Mesendoderm (in vitro differentiated cells): ENCODE measurements around the gene ZC3H4.

Experiments used
- DNase-seq: peaks from one replicate; pipeline ENCODE4 v3.0.0; 2013
- H2AK5ac ChIP-seq: 2 replicates; pipeline ENCODE4 v1.6.1; 2013; ENCODE audit warnings: low read length, inconsistent platforms
- H2BK120ac ChIP-seq: 2 replicates; pipeline ENCODE4 v1.6.1; 2013; ENCODE audit warnings: low read depth, mild to moderate bottlenecking, low read length, moderate library complexity, mixed read lengths
- H2BK15ac ChIP-seq: replicated peaks from 2 replicates; pipeline ENCODE4 v1.6.1; 2013; ENCODE audit warnings: low read depth, mild to moderate bottlenecking, moderate library complexity
- H2BK5ac ChIP-seq: 2 replicates; pipeline ENCODE4 v1.6.1; 2013; ENCODE audit warnings: low read length, inconsistent platforms
- H3K18ac ChIP-seq: 2 replicates; pipeline ENCODE4 v1.6.1; 2013; ENCODE audit warnings: mild to moderate bottlenecking, low read length, mixed read lengths
- H3K23ac ChIP-seq: one replicate; pipeline ENCODE4 v1.6.1; 2013; ENCODE audit warnings: low read length
- H3K27ac ChIP-seq: 2 replicates; pipeline ENCODE4 v1.5.1; 2013; ENCODE audit warnings: low read depth, mild to moderate bottlenecking, inconsistent platforms, low read length, moderate library complexity
- H3K27me3 ChIP-seq: 2 replicates; pipeline ENCODE4 v1.6.1; 2013; ENCODE audit warnings: low read length, control low read depth, mild to moderate bottlenecking, inconsistent platforms; ENCODE audit not compliant: insufficient read depth, poor library complexity
- H3K36me3 ChIP-seq: 2 replicates; pipeline ENCODE4 v1.6.1; 2013; ENCODE audit warnings: low read length, inconsistent platforms; ENCODE audit not compliant: control insufficient read depth, insufficient read depth
- H3K4ac ChIP-seq: one replicate; pipeline ENCODE4 v1.6.1; 2013; ENCODE audit warnings: low read depth, mild to moderate bottlenecking, low read length, moderate library complexity
- H3K4me1 ChIP-seq: 2 replicates; pipeline ENCODE4 v1.6.1; 2013; ENCODE audit warnings: low read depth, low read length, inconsistent platforms; ENCODE audit not compliant: control insufficient read depth
- H3K4me2 ChIP-seq: 2 replicates; pipeline ENCODE4 v1.6.1; 2013; ENCODE audit warnings: low read length
- H3K4me3 ChIP-seq: 2 replicates; pipeline ENCODE4 v1.5.1; 2013; ENCODE audit warnings: mild to moderate bottlenecking, low read length
- H3K56ac ChIP-seq: one replicate; pipeline ENCODE4 v1.6.1; 2013; ENCODE audit warnings: low read length
- H3K79me1 ChIP-seq: 2 replicates; pipeline ENCODE4 v1.6.1; 2013; ENCODE audit warnings: low read length, inconsistent platforms
- H3K79me2 ChIP-seq: 2 replicates; pipeline ENCODE4 v1.6.1; 2013; ENCODE audit warnings: mild to moderate bottlenecking, low read length; ENCODE audit not compliant: control insufficient read depth, insufficient read depth
- H3K9ac ChIP-seq: 2 replicates; pipeline ENCODE4 v1.6.1; 2013; ENCODE audit warnings: low read length, inconsistent platforms
- H4K5ac ChIP-seq: one replicate; pipeline ENCODE4 v1.6.1; 2013; ENCODE audit warnings: low read length
- H4K8ac ChIP-seq: one replicate; pipeline ENCODE4 v1.6.1; 2013; ENCODE audit warnings: low read depth, mild to moderate bottlenecking, control low read depth, low read length, moderate library complexity
- WGBS: extraction: QIAGEN DNeasy Blood & Tissue Kit; methylation state at CpG from one replicate; pipeline ENCODE4 v1.1.7; 2013; ENCODE audit warnings: low lambda C conversion rate, missing lambda C conversion rate; ENCODE audit not compliant: insufficient coverage; ENCODE audit errors: extremely low coverage; 5-methylcytosine and 5-hydroxymethylcytosine counted together

Gene ZC3H4

DNA sequence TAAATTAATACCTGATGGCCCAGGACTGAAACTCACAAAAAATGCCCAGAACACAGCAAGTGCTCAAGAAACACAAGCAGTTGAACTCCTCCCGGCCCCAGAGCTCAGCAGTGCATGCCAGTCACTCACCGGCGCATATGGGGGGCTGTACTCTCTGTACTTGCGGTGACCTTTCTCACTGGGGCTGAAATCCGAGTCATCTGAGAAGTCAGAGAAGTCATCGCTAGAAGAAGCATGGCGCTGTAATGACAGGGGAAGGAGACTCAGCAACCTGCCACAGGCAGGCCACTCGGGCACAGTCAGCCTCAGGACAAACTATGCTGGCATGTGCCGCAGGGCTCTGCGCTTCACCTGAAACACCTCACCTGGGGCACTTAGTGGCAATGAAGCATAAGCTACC is 19.7 kb downstream of the ZC3H4 start:
- no peak overlapping the region for H3K23ac ChIP-seq
- DNase-seq, result no peak
- no peaks in the 10 kb centered on the region for H3K27me3 ChIP-seq
- no peak overlapping the region for H3K9ac ChIP-seq
- H4K5ac ChIP-seq, result no peak overlapping the region
- no CpG with 5 or more reads among the region's 10 CpGs for WGBS
- no peaks in the 10 kb centered on the region for H3K4me1 ChIP-seq
- H2BK120ac ChIP-seq, result no peak overlapping the region
- peaks cover 35% of the 10 kb centered on the region for H3K79me2 ChIP-seq
- H2BK15ac ChIP-seq, result no peak overlapping the region
- H3K27ac ChIP-seq, result no peak overlapping the region
- H3K36me3 ChIP-seq, result peaks cover 4% of the 10 kb centered on the region
- no peak overlapping the region for H3K56ac ChIP-seq
- peaks cover 10% of the 10 kb centered on the region for H3K79me1 ChIP-seq
- H3K4me3 ChIP-seq, result no peak overlapping the region
- no peak overlapping the region for H2AK5ac ChIP-seq
- no peak overlapping the region for H3K4me2 ChIP-seq
- no peak overlapping the region for H3K4ac ChIP-seq
- H4K8ac ChIP-seq, result no peak overlapping the region
- no peak overlapping the region for H2BK5ac ChIP-seq
- H3K18ac ChIP-seq, result no peak overlapping the region

DNA sequence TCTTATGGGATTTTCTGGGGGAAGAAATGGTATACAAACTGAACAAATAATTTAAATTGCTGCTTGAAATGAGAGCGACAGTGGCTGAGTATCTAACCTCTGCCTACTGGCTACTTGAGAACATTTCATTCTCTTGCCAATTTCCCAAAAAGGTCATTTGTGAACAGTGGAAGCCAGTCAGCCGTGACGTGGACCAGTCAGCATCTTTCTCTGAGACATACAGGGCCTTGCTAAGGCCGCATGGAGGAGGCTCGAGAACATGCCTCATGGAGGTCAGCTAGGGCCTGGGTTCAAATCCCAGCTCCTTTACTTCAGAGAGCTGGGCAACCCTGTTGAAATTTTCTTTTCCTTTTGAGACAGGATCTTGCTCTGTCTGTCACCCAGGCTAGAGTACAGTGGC is 20.3 kb downstream of the ZC3H4 start:
- H3K79me1 ChIP-seq, result peaks cover 8% of the 10 kb centered on the region
- no peak overlapping the region for H2AK5ac ChIP-seq
- no peaks in the 10 kb centered on the region for H3K27me3 ChIP-seq
- WGBS, result no CpG with 5 or more reads among the region's 5 CpGs
- no peak overlapping the region for H3K18ac ChIP-seq
- peaks cover 4% of the 10 kb centered on the region for H3K36me3 ChIP-seq
- H3K79me2 ChIP-seq, result peaks cover 31% of the 10 kb centered on the region
- H3K4me2 ChIP-seq, result no peak overlapping the region
- no peaks in the 10 kb centered on the region for H3K4me1 ChIP-seq
- no peak overlapping the region for H4K5ac ChIP-seq
- H4K8ac ChIP-seq, result no peak overlapping the region
- no peak overlapping the region for H3K23ac ChIP-seq
- no peak overlapping the region for H2BK120ac ChIP-seq
- H3K27ac ChIP-seq, result no peak overlapping the region
- no peak overlapping the region for H3K9ac ChIP-seq
- H3K56ac ChIP-seq, result no peak overlapping the region
- no peak overlapping the region for H3K4ac ChIP-seq
- DNase-seq, result no peak
- H2BK15ac ChIP-seq, result no peak overlapping the region
- no peak overlapping the region for H3K4me3 ChIP-seq
- no peak overlapping the region for H2BK5ac ChIP-seq

DNA sequence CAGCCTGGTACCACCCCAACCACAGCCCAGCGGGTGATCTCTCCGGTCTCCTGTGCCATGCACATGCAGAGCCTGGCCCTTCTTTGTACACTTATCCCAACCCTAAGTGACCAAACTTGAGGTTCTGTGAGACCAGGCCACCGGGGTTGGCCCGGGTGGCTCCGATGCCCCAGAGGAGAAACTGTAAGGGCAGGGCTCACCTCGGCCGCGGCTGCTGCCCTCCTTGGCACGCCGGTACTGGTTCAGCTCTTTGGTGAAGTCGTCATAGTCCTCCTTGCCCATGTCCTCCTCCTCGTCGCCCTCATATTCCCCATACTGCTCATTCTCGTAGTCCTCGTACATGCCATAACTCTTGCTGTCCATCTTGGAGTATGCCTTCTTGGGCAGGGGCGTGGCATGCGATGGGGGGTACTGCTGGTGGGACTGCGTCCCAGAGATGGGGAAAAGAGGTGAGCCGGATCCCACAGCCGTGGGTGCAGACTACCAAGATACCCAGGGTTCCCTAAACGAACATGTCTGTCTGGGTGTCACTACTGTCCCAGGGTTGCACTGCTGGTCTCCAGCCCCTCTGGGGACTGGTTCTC is 23.7 kb downstream of the ZC3H4 start:
- no peak overlapping the region for H3K4me2 ChIP-seq
- H4K8ac ChIP-seq, result no peak overlapping the region
- peaks cover under 1% of the 10 kb centered on the region for H3K79me1 ChIP-seq
- H3K36me3 ChIP-seq, result peaks cover 10% of the 10 kb centered on the region
- no peak overlapping the region for H4K5ac ChIP-seq
- no peak overlapping the region for H3K27ac ChIP-seq
- H3K79me2 ChIP-seq, result peaks cover 1% of the 10 kb centered on the region
- H3K4ac ChIP-seq, result no peak overlapping the region
- no peak overlapping the region for H2BK120ac ChIP-seq
- no peak overlapping the region for H3K9ac ChIP-seq
- no peak overlapping the region for H3K56ac ChIP-seq
- H3K4me3 ChIP-seq, result no peak overlapping the region
- no peak overlapping the region for H3K18ac ChIP-seq
- H3K4me1 ChIP-seq, result no peaks in the 10 kb centered on the region
- H3K23ac ChIP-seq, result no peak overlapping the region
- H2AK5ac ChIP-seq, result no peak overlapping the region
- H3K27me3 ChIP-seq, result no peaks in the 10 kb centered on the region
- H2BK15ac ChIP-seq, result no peak overlapping the region
- WGBS, result no CpG with 5 or more reads among the region's 21 CpGs
- no peak overlapping the region for H2BK5ac ChIP-seq
- no peak for DNase-seq

DNA sequence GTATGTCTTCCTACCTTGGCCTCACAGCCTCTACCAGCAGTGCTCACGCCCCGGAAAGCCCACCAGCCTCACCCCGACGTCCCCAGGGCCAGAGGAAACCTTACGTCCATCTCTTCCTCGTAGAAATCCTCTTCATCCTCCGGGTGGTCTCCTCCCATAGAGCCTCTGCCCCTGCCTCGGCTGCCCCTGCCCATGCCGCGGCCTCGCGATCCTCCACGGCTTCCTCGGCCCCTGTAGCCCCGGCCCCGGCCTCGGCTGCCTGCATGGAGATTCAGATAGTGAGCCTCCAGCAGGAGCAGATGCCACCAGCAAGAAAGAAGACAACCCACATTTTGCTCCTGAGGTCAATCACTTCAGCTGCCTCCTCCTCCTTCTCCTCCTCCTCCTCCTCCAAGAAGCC is 27.3 kb downstream of the ZC3H4 start:
- Histone ChIP-seq H2BK120ac (no peak overlapping the region), H3K36me3 (peaks cover 21% of the 10 kb centered on the region), H3K4me3 (no peak overlapping the region), H3K79me1 (peaks cover 2% of the 10 kb centered on the region), H3K4ac (no peak overlapping the region), H3K9ac (no peak overlapping the region), H3K27me3 (no peaks in the 10 kb centered on the region), H2BK15ac (no peak overlapping the region), H3K79me2 (no peaks in the 10 kb centered on the region), H4K5ac (no peak overlapping the region), H3K18ac (no peak overlapping the region), H4K8ac (no peak overlapping the region), H3K27ac (no peak overlapping the region), H3K4me2 (no peak overlapping the region), H2AK5ac (no peak overlapping the region), H3K56ac (no peak overlapping the region), H3K23ac (no peak overlapping the region), H3K4me1 (no peaks in the 10 kb centered on the region), H2BK5ac (no peak overlapping the region)
- no peak for DNase-seq
- WGBS, result no CpG with 5 or more reads among the region's 17 CpGs

DNA sequence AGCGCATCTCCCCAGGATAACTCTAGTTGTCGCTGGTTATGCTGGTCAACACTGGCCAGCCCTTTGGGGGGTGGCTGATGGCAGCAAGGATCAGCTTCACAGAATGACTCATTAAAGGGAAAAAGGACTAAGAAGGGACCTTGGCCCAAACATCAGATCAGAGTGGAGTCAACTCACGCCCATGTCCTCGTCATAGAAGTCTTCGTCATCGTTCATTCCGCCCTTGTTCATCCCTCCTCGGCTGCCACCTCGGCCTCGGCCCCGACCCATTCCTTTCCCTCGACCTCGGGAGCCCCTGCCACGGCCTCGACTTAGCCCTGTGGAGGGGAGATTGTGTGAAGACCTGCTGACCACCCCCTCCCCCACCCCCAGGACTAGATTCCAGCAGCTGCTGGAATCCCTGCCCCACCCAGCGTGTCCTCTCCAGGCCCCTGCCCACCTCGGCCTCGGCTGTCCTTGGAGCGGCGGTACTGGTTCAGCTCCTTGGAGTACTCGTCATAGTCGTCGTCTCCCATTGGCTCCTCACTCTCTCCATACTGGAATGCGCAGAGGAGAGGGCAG is 28.6 kb downstream of the ZC3H4 start:
- Histone ChIP-seq H3K79me1 (peaks cover 2% of the 10 kb centered on the region), H4K8ac (no peak overlapping the region), H3K56ac (no peak overlapping the region), H3K4me1 (no peaks in the 10 kb centered on the region), H4K5ac (no peak overlapping the region), H3K23ac (no peak overlapping the region), H2BK120ac (no peak overlapping the region), H3K4me2 (no peak overlapping the region), H3K18ac (no peak overlapping the region), H3K27ac (no peak overlapping the region), H2BK5ac (no peak overlapping the region), H3K79me2 (no peaks in the 10 kb centered on the region), H3K36me3 (peaks cover 23% of the 10 kb centered on the region), H3K27me3 (no peaks in the 10 kb centered on the region), H3K9ac (no peak overlapping the region), H2BK15ac (no peak overlapping the region), H3K4me3 (no peak overlapping the region), H2AK5ac (no peak overlapping the region), H3K4ac (no peak overlapping the region)
- DNase-seq, result no peak
- WGBS, result no CpG with 5 or more reads among the region's 24 CpGs

DNA sequence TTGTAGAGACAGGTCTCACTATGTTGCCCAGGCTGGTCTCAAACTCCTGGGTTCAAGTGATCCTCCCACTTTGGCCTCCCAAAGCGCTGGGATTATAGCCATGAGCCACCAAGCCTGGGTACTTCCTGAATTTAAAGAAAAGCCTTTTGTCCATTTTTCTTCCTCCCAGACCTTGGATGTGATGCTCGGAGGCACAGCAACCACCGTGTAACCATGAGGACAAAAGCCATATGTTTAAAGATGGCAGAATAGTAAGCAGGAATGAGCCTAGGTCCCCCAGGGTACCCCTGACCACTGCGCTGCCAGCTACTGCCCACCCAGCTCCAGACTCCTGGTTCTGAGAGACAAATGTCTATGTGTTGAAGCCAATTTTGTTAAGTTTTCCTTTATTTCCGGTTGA is 31.1 kb downstream of the ZC3H4 start:
- no peak overlapping the region for H2BK120ac ChIP-seq
- H3K23ac ChIP-seq, result no peak overlapping the region
- H4K8ac ChIP-seq, result no peak overlapping the region
- no peaks in the 10 kb centered on the region for H3K79me2 ChIP-seq
- H3K4me1 ChIP-seq, result no peaks in the 10 kb centered on the region
- WGBS, result no CpG with 5 or more reads among the region's 5 CpGs
- H3K9ac ChIP-seq, result no peak overlapping the region
- no peak overlapping the region for H3K56ac ChIP-seq
- H2AK5ac ChIP-seq, result no peak overlapping the region
- DNase-seq, result no peak
- H4K5ac ChIP-seq, result no peak overlapping the region
- H2BK5ac ChIP-seq, result no peak overlapping the region
- no peak overlapping the region for H2BK15ac ChIP-seq
- peaks cover 22% of the 10 kb centered on the region for H3K36me3 ChIP-seq
- H3K27ac ChIP-seq, result no peak overlapping the region
- no peak overlapping the region for H3K4me2 ChIP-seq
- no peaks in the 10 kb centered on the region for H3K27me3 ChIP-seq
- no peak overlapping the region for H3K4me3 ChIP-seq
- no peak overlapping the region for H3K4ac ChIP-seq
- H3K79me1 ChIP-seq, result peaks cover 2% of the 10 kb centered on the region
- H3K18ac ChIP-seq, result no peak overlapping the region
